ENCODE measurements around the gene PRTN3.

Gene PRTN3

GRCh38 chr19:803099-803561 is 37.7 kb upstream of the PRTN3 start:
- DNase-seq, result no peak

GRCh38 chr19:803686-804418 is 36.9 kb upstream of the PRTN3 start:
- no peak for DNase-seq

GRCh38 chr19:804419-805165 is 36.2 kb upstream of the PRTN3 start:
- DNase-seq, result no peak

- DNase-seq, result no peak
Measured at GRCh38 chr19:805166-805551, 35.6 kb upstream of the PRTN3 start.

GRCh38 chr19:805600-806550 is 34.9 kb upstream of the PRTN3 start:
- DNase-seq, result no peak

- no peak for DNase-seq
Measured at GRCh38 chr19:806815-807421, 33.9 kb upstream of the PRTN3 start.

GRCh38 chr19:807627-808422 is 33.0 kb upstream of the PRTN3 start:
- DNase-seq, result no peak

GRCh38 chr19:808423-808775 is 32.4 kb upstream of the PRTN3 start:
- DNase-seq, result no peak

GRCh38 chr19:810077-810855 is 30.5 kb upstream of the PRTN3 start:
- no peak for DNase-seq

- DNase-seq, result no peak
Measured at GRCh38 chr19:810883-811489, 29.8 kb upstream of the PRTN3 start.

GRCh38 chr19:811506-812048 is 29.2 kb upstream of the PRTN3 start:
- DNase-seq, result no peak

GRCh38 chr19:812049-812746 is 28.6 kb upstream of the PRTN3 start:
- no peak for DNase-seq

- DNase-seq, result no peak
Measured at GRCh38 chr19:812747-813218, 28.0 kb upstream of the PRTN3 start.

- DNase-seq, result no peak
Measured at GRCh38 chr19:813219-814151, 27.3 kb upstream of the PRTN3 start.

- no peak for DNase-seq
Measured at GRCh38 chr19:814152-815078, 26.4 kb upstream of the PRTN3 start.

GRCh38 chr19:815079-815774 is 25.6 kb upstream of the PRTN3 start:
- DNase-seq, result no peak

All from central memory CD4-positive, alpha-beta T cell (primary cell).